GM19438 (cell line): ENCODE data around the gene SBF2.
"Not testable (repeated sequence)": the region's sequence is repeated elsewhere in the genome, so short reads cannot be mapped to it uniquely, and the experiment has no call there.

Experiments
- ATAC-seq: cut with Tn5 transposase; IDR thresholded peaks from one replicate; pipeline ENCODE4 v1.9.1; 2021; ENCODE audit warnings: low read depth; ENCODE audit not compliant: unreplicated experiment

SBF2 gene

DNA sequence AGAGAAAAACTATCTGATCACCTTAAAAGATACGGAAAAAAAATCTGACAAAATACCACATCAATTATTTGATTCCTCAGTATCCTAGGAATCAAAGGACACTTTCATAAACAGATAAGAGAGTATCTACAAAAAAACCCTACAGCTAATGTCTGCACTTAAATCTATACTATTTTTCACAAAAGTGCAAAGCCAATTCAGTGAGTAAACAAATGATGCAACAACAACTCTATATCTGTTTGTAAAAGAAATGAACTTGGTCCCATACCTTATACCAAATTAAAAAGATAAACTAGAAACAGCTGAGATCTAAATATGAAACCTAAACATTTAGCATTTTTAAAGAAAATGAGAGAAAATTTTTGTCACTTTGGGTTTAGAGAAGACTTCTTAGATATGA, 366.3 kb downstream of the SBF2 start:
- no peak for ATAC-seq

DNA sequence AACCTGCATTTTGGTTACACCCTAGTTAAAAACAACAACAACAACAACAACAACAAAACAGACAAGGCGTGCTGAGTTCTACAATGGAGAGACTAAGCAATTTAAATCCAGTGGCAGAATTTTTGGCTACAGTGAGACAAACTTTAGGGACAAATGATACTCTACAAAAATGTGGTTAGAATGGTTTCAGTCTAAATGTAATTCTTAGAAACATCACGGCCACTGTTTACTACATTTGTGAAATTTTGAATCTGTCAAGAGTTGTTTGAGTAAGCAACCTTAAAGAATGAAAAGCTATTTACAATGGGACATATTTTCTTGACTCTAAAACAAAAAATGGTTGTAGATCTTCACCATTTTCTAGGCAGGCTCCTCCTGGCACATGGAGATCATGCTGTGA, 370.7 kb downstream of the SBF2 start:
- no peak for ATAC-seq

DNA sequence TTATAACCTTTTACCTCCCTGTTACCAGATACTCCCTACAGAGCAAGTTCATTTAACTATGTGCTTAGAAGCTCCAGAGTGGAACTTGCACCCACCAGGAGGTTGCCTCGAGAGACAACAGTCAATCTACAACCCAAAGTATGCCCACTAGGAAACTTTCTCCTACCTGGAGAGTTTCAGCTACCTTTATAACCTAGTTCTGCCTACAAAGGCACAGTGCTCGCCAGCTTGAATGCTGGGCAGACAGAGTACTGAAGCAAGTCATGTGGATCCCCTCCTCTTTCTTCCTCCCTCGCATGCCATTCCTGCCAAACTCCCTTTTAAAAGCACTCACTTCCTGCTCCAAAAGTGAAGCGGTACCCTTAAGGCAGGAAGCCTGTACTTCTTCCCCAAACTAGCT, 371.2 kb downstream of the SBF2 start:
- ATAC-seq = no peak

DNA sequence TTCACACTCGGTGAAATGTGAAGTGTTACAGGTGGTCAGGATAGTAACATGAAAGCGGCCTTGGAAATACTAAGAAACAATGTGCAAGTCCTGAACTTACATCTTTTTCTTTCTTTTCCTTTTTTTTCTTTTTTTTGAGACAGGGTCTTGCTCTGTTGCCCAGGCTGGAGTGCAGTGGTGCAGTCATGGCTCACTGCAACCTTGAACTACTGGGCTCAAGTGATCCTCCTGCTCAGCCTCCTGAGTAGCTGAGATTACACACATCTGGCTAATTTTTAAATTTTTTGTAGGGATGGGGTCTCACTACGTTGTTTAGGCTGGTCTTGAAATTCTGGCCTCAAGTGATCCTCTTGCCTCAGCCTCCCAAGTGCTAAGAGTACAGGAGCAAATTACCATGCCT, 377.5 kb downstream of the SBF2 start:
- no peak for ATAC-seq

DNA sequence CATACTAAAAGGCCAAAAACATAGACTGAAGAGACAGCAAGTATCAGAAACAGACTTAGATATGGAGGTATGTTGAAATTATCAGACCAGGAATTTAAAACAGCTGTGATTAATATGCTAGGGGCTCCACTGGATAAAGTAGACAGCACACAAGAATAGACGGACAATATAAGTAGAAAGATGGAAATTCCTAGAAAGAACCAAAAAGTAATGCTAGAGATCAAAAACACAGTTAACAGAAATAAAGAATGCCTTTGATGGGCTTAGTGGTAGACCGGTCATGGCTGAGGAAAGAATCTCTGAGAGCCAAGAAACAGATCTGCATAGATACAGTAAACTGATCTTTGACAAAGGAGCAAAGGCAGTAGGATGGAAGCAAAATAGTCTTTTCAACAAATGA, 380.0 kb downstream of the SBF2 start:
- ATAC-seq = no peak

DNA sequence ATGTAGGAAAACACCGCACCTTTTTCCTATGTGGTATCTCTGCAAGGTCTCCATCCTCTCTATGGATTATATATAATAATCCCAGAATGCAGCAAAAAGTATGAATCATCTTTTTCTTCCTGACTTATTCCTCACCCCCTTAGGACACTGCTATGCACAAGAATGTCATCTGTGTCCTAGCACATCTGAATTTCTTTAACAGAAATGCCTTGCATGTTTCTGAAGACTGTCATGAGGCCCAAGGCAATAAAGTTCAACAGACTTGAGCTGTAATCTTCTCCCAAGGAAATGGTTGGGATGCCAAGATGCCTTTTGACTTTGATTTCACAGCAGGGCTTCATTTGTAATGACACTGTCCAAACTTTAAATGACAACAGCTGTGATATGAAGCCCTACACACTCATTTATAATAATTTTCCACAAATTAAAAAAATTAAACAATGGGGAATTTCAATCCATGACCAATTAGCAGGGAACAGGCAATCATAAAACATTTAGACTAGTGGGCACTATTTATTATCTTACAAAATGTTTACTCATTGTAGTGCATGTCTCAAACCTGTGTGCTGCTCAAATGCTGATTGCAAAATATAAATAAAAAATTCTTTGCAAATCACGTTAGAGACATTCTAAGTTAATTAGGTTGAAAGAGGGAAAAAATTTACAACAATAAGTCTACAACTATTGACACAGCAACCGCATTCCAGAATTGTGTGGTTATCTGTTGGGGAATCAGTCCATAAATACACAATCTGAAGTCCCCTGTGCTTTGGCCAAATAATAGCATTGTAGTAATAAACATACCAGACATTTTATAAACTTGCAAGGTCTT, 387.8 kb downstream of the SBF2 start:
- ATAC-seq = no peak

DNA sequence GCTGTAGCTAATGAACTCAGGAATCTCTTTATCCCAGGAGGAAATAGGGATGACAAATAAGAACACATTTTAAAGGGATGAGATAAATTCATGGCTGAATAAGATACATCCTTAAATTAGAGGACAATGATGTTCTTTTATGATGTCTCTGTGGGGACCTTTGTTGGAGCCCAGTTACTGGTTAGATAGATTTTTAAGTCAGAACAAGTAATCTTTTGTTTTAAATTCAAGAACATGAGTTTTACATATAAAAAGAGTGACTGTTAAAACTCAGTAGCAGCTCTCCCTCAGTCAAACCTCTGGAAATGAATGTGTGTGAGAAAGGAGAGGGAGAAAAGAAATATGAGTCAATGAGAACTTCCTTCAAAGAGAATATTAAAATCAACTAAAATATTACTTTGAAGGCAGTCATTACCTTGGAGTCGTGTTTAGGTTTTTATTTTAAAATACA, 388.5 kb downstream of the SBF2 start:
- ATAC-seq = no peak

DNA sequence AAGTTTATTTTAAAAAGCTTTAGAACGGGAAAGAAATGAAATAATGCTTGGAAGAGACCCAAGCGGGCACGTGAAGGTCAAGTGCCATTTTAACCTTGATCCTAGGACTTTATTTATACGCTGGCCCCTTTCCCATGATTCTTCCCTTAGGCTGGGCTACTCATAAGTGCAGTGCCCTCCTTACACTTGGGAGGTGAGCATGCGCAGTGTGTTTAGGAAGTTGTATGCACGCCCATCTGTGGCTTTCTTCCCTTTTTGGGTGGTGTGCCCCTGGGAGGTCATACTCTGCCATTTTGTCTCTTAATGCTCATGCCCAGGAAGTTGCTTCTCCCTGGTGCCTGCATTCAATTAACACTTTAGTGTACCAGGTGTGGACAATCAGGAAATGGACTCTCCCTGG, 390.4 kb downstream of the SBF2 start:
- ATAC-seq = no peak

DNA sequence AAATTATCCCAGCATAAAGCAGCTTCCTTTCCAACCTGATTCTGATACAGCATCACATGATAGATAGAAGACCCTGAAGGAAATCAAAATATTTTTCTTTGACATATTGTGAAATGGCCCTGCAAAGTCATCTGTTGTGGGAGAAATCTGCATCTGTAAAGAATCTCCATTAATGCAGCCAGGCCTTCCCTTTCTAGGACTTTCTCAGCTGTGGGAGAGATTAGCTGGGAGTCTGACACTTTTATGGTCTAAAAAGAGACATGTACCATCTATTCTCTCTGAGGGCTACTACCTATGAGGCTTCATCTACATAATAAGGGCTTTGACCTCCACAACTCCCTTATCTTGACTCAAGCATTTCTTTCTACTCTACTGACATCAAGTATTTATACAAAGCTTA, 392.1 kb downstream of the SBF2 start:
- no peak for ATAC-seq

DNA sequence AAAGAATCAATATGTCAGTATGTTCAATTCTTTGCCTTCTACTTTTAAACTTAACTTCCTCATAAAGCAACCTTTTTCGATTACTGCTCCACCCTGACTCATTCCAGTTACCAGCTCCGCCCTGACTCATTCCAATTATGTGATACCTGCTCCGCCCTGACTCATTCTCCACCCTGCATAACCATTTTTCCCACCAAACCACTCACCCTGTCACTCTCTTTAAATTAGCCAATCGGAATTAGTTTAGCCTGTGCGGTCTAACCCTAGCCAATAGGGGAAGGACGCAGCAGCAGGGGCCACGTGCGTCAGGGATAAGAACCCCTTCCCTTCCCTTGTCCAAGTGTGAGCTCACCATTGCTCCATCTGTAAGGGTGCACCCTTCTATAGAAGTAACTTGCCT, 393.8 kb downstream of the SBF2 start:
- not testable (repeated sequence) for ATAC-seq

DNA sequence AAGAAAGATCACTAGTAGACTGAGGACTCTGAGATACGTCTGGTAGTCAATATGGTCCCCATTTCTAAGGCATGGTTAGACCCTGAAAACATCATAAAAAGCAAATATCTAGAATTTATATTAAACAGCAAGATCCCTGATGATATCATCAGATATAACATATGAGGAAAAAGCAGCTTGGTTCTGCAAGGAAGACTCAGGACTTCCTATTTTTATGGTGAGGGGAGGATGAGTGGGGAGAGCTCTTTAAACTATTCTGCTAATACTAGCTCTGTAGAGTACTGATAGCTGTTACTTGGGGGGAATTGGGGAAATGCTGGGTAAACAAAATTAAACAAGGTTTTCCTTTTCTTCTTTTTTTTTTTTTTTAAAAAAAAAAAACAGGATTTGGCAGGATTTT, 394.3 kb downstream of the SBF2 start:
- no peak for ATAC-seq

DNA sequence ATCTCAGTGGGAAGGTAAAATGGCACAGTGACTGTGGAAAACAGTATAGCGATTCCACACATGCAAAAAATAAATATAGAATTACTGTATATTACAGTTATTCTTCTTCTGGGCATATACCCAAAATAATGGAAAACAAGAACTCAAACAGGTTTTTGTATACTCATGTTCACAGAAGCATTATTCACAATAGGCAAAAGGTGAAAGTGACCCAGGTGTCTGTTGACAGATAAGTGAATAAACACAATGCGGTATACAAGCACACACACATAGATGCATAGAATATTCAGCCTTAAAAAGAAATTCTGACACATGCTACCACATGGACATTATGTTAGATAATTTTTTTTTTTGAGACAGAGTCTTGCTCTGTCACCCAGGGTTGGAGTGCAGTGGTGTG, 397.1 kb downstream of the SBF2 start:
- ATAC-seq = no peak

DNA sequence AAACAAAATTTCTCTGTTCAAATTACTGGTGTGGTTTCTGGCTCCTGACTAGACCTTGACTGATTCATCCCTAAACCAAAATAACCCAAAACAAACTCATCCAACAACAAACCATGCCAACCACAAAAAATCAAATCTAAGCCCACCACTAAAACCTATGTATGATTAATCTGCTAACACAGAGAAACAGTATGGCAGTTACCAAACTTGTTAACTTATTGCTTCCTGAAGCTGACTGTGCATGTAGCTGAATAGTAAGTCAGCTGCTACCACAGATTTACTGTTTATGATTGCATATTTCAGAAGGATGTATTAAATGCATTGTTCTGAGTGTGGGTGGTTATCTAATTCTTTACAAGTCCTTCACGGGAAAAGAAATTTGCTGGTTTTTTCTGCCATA, 399.0 kb downstream of the SBF2 start:
- ATAC-seq = no peak

DNA sequence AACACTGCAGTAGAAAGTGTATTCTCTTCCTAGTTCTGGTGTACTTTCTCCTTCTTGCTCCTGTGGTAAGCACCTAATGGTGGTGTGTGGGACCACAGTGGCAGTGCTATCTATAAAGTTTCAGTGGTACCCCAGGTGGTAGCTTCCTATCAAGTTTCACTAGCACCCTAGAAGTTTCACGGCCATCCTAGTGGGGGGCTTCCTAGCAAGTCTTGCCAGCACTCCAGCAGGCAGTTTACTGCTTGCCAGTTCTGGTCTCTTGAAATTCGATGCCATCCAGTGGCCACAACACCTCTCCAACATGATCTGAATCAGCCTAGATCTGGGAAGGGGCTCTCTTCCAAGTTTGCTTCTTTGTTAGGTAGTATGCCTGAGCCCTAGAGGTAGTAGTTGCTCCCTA, 400.5 kb downstream of the SBF2 start:
- no peak for ATAC-seq

DNA sequence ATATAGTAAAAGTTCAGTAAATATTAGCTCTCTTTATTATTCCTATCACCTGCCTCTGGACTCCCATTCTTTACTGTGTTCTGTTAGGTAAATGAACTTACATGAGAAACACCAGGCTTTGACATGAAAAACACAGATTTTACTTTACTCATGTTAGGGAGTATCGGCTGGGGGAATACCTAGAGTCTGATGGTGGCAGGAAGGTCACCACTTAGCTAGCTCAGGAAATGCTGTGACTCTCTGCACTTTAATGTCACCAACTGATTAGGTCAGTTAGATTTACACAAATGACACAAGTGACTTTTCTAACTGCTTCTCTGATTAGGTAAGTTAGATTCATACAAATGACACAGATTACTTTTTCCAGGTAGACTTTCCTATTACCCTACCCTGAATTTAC, 405.1 kb downstream of the SBF2 start:
- ATAC-seq = no peak

DNA sequence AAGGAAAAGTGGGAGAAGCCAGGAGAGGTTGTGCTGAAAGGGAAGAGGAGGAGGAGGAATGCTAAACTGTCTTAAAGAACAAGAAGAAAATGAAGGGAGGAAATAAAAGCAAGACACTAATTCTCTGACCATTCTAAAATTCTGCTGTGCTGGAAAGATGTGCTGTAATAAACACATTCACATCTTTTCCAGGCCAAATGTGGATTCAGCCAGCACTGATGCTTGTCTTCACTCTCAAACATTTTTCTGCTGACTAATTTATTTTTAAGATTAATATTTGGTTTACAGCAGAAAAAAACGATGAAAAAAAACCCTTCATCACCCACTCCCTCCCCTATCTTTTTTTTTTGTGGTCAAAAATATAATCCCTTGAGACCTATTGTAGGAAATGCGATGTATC, 406.5 kb downstream of the SBF2 start:
- no peak for ATAC-seq

DNA sequence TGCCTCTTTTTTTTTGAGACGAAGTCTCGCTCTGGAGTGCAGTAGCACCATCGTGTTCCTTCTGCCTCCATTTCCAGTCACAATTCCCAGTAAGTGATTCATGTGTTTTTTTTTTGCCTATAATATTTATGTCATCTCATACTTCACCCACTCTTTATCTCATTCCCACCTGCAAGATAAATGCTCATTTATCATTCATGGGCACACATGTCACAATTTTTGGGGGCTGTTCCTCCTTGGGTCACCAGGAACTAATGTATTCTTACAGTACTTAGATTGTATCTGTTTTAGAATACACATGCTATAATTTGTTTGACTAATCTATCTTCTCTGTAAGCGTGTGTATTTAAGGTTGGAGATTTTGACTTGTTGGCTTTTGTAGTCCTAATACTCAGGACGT, 407.4 kb downstream of the SBF2 start:
- no peak for ATAC-seq

DNA sequence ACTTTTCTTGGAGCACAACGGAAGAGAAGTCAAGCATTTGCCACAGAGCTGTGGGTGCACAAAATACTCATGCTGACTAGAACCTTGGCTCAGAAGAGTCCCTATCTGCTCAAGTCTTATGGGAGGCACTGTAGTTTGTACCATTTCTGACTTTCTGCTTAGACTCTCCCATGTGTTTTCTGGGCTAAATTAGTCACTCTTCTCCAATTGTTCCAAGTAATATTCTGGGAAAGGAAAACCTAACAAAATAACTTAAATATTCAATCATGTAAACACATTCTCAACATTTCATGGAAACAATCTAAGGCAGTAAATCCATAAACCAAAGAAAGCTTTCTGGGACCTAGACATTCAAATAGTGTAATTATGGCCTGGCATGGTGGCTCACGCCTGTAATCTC, 409.4 kb downstream of the SBF2 start:
- ATAC-seq = no peak

DNA sequence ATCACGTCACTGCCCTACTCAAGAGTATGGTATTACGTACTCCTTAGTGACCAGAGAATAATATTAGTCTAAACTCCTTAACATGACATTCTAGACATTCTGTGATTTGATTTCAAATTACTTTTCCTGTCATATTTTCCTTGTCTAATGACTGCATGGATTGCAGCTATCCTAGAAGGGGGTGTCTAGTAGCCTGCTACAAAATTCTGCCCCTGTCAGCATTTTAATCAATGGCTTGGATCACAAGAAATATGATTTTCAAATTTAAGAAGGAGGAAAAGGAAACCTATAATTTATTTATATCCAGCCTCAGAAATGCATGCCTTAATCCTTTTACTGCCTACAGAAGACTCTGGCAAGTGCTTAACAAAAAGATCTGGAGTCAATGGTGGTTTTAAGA, 413.4 kb downstream of the SBF2 start:
- ATAC-seq = no peak

DNA sequence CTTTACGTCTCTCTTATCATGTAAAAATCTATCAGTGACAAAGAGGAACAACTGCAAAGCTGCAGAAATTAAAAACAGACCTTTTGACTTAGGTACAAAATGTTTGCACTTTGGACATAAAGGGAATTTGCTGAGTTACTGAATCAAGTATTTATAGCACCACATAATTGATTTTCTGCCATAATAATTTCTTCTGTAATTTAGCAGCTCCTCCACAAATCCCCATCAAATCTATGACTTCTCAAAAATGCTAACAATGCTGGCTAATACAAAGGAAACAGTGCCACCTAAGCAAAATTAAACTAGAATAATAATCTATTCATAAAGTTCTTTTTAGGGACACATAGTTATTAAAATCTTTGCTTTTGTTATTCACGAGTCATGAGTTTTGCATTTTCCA, 415.1 kb downstream of the SBF2 start:
- ATAC-seq = no peak

DNA sequence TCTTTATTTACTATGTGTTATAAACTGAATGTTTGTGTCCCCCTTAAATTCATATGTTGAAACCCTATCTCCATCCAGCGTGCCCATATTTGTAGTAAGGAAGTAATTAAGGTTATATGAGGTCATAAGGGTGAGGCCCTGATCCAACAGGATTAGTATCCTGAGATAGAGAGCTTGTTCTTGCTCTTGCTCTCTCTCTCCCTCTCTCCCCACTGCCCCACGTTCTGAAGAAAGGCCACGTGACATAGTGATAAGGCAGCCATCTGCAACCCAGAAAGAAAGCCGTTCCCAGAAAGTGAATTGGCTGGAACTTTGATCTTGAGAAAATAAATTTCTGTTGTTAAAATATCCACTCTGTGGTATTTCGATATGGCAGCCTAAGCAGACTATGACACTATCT, 417.7 kb downstream of the SBF2 start:
- ATAC-seq = no peak

DNA sequence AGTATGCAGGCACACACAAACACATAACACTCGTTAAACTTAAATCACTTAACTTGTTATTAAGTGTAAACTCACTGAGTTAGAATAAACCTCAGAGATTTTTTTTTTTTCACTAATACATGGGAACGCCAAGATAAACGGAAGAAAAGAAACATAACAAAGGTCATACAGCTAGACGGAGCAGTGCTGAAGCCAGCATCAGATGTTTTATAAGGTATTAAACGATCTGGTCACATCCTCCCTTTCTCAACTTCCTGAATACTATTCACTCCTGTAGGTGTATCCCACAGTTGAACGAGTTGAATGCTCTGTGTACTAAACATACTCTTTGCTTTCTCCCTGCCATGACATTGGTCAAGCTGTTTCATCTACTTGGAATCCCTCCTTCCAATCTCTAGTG, 418.2 kb downstream of the SBF2 start:
- no peak for ATAC-seq

DNA sequence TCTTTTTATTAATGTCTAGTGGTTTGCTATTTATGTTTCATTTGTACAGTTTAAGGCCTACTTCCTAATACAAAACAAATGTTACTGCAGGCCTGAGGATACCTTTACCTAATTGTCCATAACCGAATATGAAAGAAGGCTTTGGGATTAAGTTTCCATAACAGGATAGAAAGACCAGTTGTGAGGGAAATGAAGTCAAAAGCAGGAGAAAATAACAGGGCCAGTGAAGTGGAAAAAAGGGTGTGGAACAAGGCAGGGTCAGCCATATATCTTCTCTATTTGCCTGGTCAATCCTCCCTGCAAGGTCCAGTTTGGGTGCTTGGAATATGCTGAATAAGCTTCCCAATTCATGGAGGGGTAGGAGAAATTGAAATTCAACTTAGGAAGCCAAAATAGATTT, 418.6 kb downstream of the SBF2 start:
- ATAC-seq = no peak
